GM23338 (cell line): ENCODE data around the gene PARP6. TPM values are rescaled to one million over a fixed set of nuclear protein-coding genes. Genes with fewer than 3 reads are reported as not detected.

Experiments used
- ATAC-seq: fragments of 200-7000 bp; cut with Tn5 transposase; 3 replicates; pipeline ENCODE4 v1.9.1; 2020
- DNase-seq: peaks from one replicate; pipeline ENCODE4 v3.0.0-alpha.2; 2015; ENCODE audit warnings: low spot score
- H2AFZ ChIP-seq: fragments of 200-600 bp; sonication (generic); 2 replicates; pipeline ENCODE4 v1.8.0; 2016; ENCODE audit warnings: antibody characterized with exemption, mild to moderate bottlenecking, moderate library complexity
- H3F3A ChIP-seq: fragments of 200-600 bp; sonication (generic); replicated peaks from 2 replicates; pipeline ENCODE4 v1.8.0; 2017; ENCODE audit warnings: antibody characterized with exemption, mixed run types, low read depth
- H3K27ac ChIP-seq: fragments of 200-600 bp; sonication (generic); 2 replicates; pipeline ENCODE4 v1.6.1; 2016; ENCODE audit warnings: low read depth
- H3K27me3 ChIP-seq: fragments of 200-600 bp; sonication (generic); 2 replicates; pipeline ENCODE4 v1.8.0; 2016; ENCODE audit warnings: mild to moderate bottlenecking, mixed run types, moderate library complexity; ENCODE audit not compliant: insufficient read depth
- H3K36me3 ChIP-seq: fragments of 200-600 bp; sonication (generic); 2 replicates; pipeline ENCODE4 v1.8.0; 2016; ENCODE audit warnings: mild to moderate bottlenecking; ENCODE audit not compliant: insufficient read depth
- H3K4me1 ChIP-seq: fragments of 200-600 bp; sonication (generic); 2 replicates; pipeline ENCODE4 v1.8.0; 2016; ENCODE audit warnings: mild to moderate bottlenecking, moderate library complexity; ENCODE audit not compliant: insufficient read depth
- H3K4me2 ChIP-seq: fragments of 200-600 bp; sonication (generic); 2 replicates; pipeline ENCODE4 v1.7.1; 2017; ENCODE audit warnings: mixed run types
- H3K4me3 ChIP-seq: fragments of 200-600 bp; sonication (generic); 2 replicates; pipeline ENCODE4 v1.6.1; 2016; ENCODE audit warnings: mixed run types
- H3K79me2 ChIP-seq: fragments of 200-600 bp; sonication (generic); replicated peaks from 2 replicates; pipeline ENCODE4 v1.8.0; 2017; ENCODE audit warnings: mild to moderate bottlenecking; ENCODE audit not compliant: insufficient read depth
- H3K9me2 ChIP-seq: fragments of 200-600 bp; sonication (generic); 2 replicates; pipeline ENCODE4 v1.8.0; 2017; ENCODE audit not compliant: insufficient read depth
- H4K20me1 ChIP-seq: fragments of 200-600 bp; sonication (generic); replicated peaks from 2 replicates; pipeline ENCODE4 v1.8.0; 2017; ENCODE audit warnings: mild to moderate bottlenecking; ENCODE audit not compliant: insufficient read depth
- H3K27ac Mint-ChIP-seq: 2 replicates; pipeline ENCODE4 v1.8.0; 2020; ENCODE audit warnings: inconsistent platforms, mild to moderate bottlenecking, moderate library complexity, mixed read lengths
- H3K27me3 Mint-ChIP-seq: 3 replicates; pipeline ENCODE4 v1.8.0; 2022; ENCODE audit warnings: low read depth, mild to moderate bottlenecking, moderate library complexity, mixed read lengths, inconsistent platforms; ENCODE audit not compliant: insufficient read depth, poor library complexity
- H3K36me3 Mint-ChIP-seq: 3 replicates; pipeline ENCODE4 v1.8.0; 2021; ENCODE audit warnings: low read depth, mild to moderate bottlenecking, inconsistent platforms, moderate library complexity, mixed read lengths
- H3K4me1 Mint-ChIP-seq: 3 replicates; pipeline ENCODE4 v1.8.0; 2020; ENCODE audit warnings: mild to moderate bottlenecking, inconsistent platforms, mixed read lengths
- H3K4me3 Mint-ChIP-seq: 3 replicates; pipeline ENCODE4 v1.8.0; 2021; ENCODE audit warnings: moderate library complexity, mild to moderate bottlenecking, inconsistent platforms, mixed read lengths
- H3K9me3 Mint-ChIP-seq: 3 replicates; pipeline ENCODE4 v1.8.0; 2020; ENCODE audit warnings: moderate library complexity, mild to moderate bottlenecking, inconsistent platforms, mixed read lengths
- CREB1 ChIP-seq: fragments of 250-450 bp; sonication (Bioruptor Pico); IDR thresholded peaks from 2 replicates; pipeline ENCODE4 v1.5.0; 2020; ENCODE audit warnings: low read depth, mild to moderate bottlenecking, moderate library complexity
- CTCF ChIP-seq, 2 experiments: fragments of 200-600 bp in 1 of 2; sonication (generic) in 1 of 2; conservative IDR thresholded peaks; 2 replicates each; pipeline versions ENCODE4 v1.5.1 to v1.6.1; 2016 to 2017; ENCODE audit warnings: antibody characterized with exemption in 2 of 2, low read depth in 2 of 2, mild to moderate bottlenecking in 2 of 2, moderate library complexity in 1 of 2
- ETS1 ChIP-seq: IDR thresholded peaks from 2 replicates; pipeline ENCODE4 v1.6.1; 2016; ENCODE audit warnings: antibody characterized with exemption
- EZH2phosphoT487 ChIP-seq: fragments of 200-600 bp; sonication (generic); IDR thresholded peaks from one replicate; pipeline ENCODE4 v1.8.1; 2018; ENCODE audit warnings: antibody characterized with exemption; ENCODE audit not compliant: unreplicated experiment
- JUNB ChIP-seq: IDR thresholded peaks from one replicate; pipeline ENCODE4 v1.6.1; 2016; ENCODE audit warnings: antibody characterized with exemption; ENCODE audit not compliant: unreplicated experiment
- NANOG ChIP-seq: IDR thresholded peaks from 2 replicates; pipeline ENCODE4 v1.6.1; 2016; ENCODE audit warnings: antibody characterized with exemption, borderline replicate concordance
- POLR2AphosphoS5 ChIP-seq: IDR thresholded peaks from 2 replicates; pipeline ENCODE4 v1.6.1; 2016; ENCODE audit warnings: antibody characterized with exemption, low read depth
- REST ChIP-seq: IDR thresholded peaks from one replicate; pipeline ENCODE4 v1.6.1; 2018; ENCODE audit warnings: antibody characterized with exemption; ENCODE audit not compliant: unreplicated experiment
- STAT1 ChIP-seq: IDR thresholded peaks from one replicate; pipeline ENCODE4 v1.6.1; 2016; ENCODE audit warnings: antibody characterized with exemption; ENCODE audit not compliant: unreplicated experiment
- ZNF114 ChIP-seq: fragments of 250-450 bp; sonication (Bioruptor Pico); IDR thresholded peaks from 2 replicates; pipeline ENCODE4 v1.5.0; 2020; ENCODE audit warnings: mild to moderate bottlenecking, moderate library complexity
- ZNF462 ChIP-seq: fragments of 250-450 bp; sonication (Bioruptor Pico); IDR thresholded peaks from 2 replicates; pipeline ENCODE4 v1.5.0; 2020; ENCODE audit warnings: mild to moderate bottlenecking, moderate library complexity
- polyA plus RNA-seq: library from polyadenylated mRNA; unstranded; fragments of >200 nt; fragmentation: Nextera tagmentation; extraction: Ambion mirVana; gene quantifications from 2 replicates; pipeline ENCODE4 v1.2.1, GENCODE V29; 2016
- total RNA-seq: library from RNA; depleted of rRNA; stranded (reverse); fragments of >200 nt; shearing (Covaris generic); gene quantifications from 2 replicates; pipeline ENCODE4 v1.2.3, GENCODE V29; 2014

PARP6 gene
- total and polyA plus RNA-seq, 2 experiments from 2014 or later: 27.6 to 28.1 TPM

GRCh38 chr15:72200395-72201237 is 71.7 kb downstream of the PARP6 start (continued):
- TF ChIP-seq ZNF462 (no peak), POLR2AphosphoS5 (no peak), CREB1 (no peak), ZNF114 (no peak), STAT1 (no peak)

GRCh38 chr15:72199721-72200212 is 72.6 kb downstream of the PARP6 start:
- peaks cover 68% of the 10 kb centered on the region for H3K36me3 Mint-ChIP-seq
- peaks cover 9% of the 10 kb centered on the region; the same call in 1 of the 2 replicates for H3K4me1 ChIP-seq

More at GRCh38 chr15:72199721-72200212, 72.6 kb downstream of the PARP6 start:
- Histone ChIP-seq H3K4me3 (no peak overlapping the region), H3K27me3 (peaks cover 21% of the 10 kb centered on the region), H4K20me1 (peaks cover 49% of the 10 kb centered on the region), H3K27ac (peak overlapping the region; percentile 66; the same call in 1 of the 2 replicates), H3K79me2 (no peaks in the 10 kb centered on the region), H3K36me3 (peaks cover 47% of the 10 kb centered on the region), H3K9me2 (no peaks in the 10 kb centered on the region), H3K4me2 (no peak overlapping the region), H2AFZ (no peak overlapping the region), H3F3A (peaks cover 73% of the 10 kb centered on the region)
- peaks cover 44% of the 10 kb centered on the region for H3K27me3 Mint-ChIP-seq
- peaks cover 3% of the 10 kb centered on the region; the same call in 1 of the 3 replicates for H3K9me3 Mint-ChIP-seq
- TF ChIP-seq STAT1 (no peak), POLR2AphosphoS5 (no peak), ETS1 (no peak), REST (no peak), JUNB (no peak), EZH2phosphoT487 (no peak), CTCF (conservative IDR thresholded peaks at IDR 0.05; ENCODE audit: low read depth in 2 of 2) (peak; percentile 82 to 97), NANOG (no peak), CREB1 (no peak)
- H3K4me3 Mint-ChIP-seq: no peak overlapping the region
- peaks cover 13% of the 10 kb centered on the region for H3K4me1 Mint-ChIP-seq
- DNase-seq (peak; percentile 83), ATAC-seq (peak; percentile 39)
- H3K27ac Mint-ChIP-seq: no peak overlapping the region
